ENCODE results near the gene PORCN. TPM values are rescaled to one million over a fixed set of nuclear protein-coding genes. Genes with fewer than 3 reads are reported as not detected.

Gene PORCN
- total and polyA plus RNA-seq, 9 of the 15 experiments (the other 6 are each of a cell fraction or from before 2014, with no cell fraction given), result 0.34 to 5.1 (median 2.8) TPM

GRCh38 chrX:48539345-48540027, 30.7 kb downstream of the PORCN start, which contains the start of gene TBC1D25 (continued):
- TF ChIP-seq EWSR1 (IDR thresholded peaks at IDR 0.05; ENCODE audit: borderline replicate concordance, low read depth, partially characterized antibody), result no peak
- TF ChIP-seq NR1H2 (CRISPR knock-in tag; IDR thresholded peaks at IDR 0.05), result no peak
- TF ChIP-seq NEUROD1 (IDR thresholded peaks at IDR 0.05; ENCODE audit: borderline replicate concordance, low read depth, low read length, partially characterized antibody), result peak; percentile 13
- TF ChIP-seq POLR2A (conservative IDR thresholded peaks at IDR 0.05), result peak; percentile 71
- no peak for TF ChIP-seq MEF2A (IDR thresholded peaks at IDR 0.05; ENCODE audit: control insufficient read depth, low read depth, low read length)
- no peak for TF ChIP-seq ATF6 (CRISPR knock-in tag; IDR thresholded peaks at IDR 0.05)
- TF ChIP-seq CTCF (IDR thresholded peaks at IDR 0.05 in 2 of 3, conservative IDR thresholded peaks at IDR 0.05 in 1 of 3; ENCODE audit: insufficient read depth in 2 of 3, low read depth in 1 of 3, low read length in 3 of 3), result peak; percentile 53 to 62 (median 55)
- TF ChIP-seq TBP (optimal IDR thresholded peaks at IDR 0.05; ENCODE audit: low read depth, low read length), result peak; percentile 13
- TF ChIP-seq GABPB1 (CRISPR knock-in tag; IDR thresholded peaks at IDR 0.05), result peak; percentile 57
- TF ChIP-seq ATF2 (CRISPR knock-in tag; IDR thresholded peaks at IDR 0.05), result peak; percentile 91
- TF ChIP-seq RB1 (IDR thresholded peaks at IDR 0.05; ENCODE audit: low read depth), result peak; percentile 77
- peak in 1 of 2 experiments; percentile 59; a peak in 1 of 4 replicates for TF ChIP-seq HDAC1 (IDR thresholded peaks at IDR 0.05)
- TF ChIP-seq XRCC3 (IDR thresholded peaks at IDR 0.05), result no peak
- peak in 1 of 2 experiments; percentile 75 for TF ChIP-seq E2F6 (IDR thresholded peaks at IDR 0.05; ENCODE audit: borderline replicate concordance in 1 of 2, extremely low read depth in 1 of 2, insufficient read depth in 1 of 2, insufficient read length in 1 of 2, low read depth in 1 of 2, low read length in 1 of 2, poor library complexity in 1 of 2, severe bottlenecking in 1 of 2)
- TF ChIP-seq ZNF561 (CRISPR knock-in tag; conservative IDR thresholded peaks at IDR 0.05), result no peak
- peak; percentile 61; the same call in 1 of the 2 replicates for TF ChIP-seq ZBTB12 (CRISPR knock-in tag; IDR thresholded peaks at IDR 0.05)
- no peak for TF ChIP-seq HMG20A (CRISPR knock-in tag; conservative IDR thresholded peaks at IDR 0.05)
- peak; percentile 67; the same call in 1 of the 2 replicates for TF ChIP-seq CXXC5 (CRISPR knock-in tag; IDR thresholded peaks at IDR 0.05)
